ENCODE measurements around the gene SAPCD1. TPM values are rescaled to one million over a fixed set of nuclear protein-coding genes. Genes with fewer than 3 reads are reported as not detected.
"Not testable (repeated sequence)": the region's sequence is repeated elsewhere in the genome, so short reads cannot be mapped to it uniquely, and the experiment has no call there.

Gene SAPCD1
- polyA plus RNA-seq, 1 donor = 2.4 TPM

DNA sequence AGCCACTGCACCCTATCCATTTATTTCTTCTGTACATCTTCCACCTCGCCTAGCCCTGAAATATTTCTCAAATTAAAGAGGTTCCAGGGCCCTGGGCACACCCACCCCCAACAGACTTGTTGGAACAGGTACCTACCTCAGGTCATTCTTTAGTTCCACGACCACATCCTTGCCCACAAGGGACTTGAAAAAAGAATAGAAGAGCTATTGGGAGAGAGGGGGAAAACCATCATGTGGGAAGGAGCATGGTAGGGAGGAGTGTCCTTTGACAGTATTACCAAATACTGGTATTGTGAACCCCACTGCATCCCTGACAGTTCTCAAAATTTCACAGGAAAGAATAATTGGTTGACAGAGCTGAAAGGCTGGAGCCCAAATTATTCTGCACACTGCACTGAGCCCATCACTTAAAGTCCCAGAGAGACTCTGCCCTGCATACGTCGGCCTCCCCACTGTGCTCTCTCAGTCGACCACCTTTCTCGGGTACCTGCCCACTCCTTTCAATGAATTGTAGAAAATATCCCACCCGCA lies 43.5 kb downstream of the SAPCD1 start:
- DNase-seq = no peak

GRCh38 chr6:31806470-31807272 lies 44.2 kb downstream of the SAPCD1 start, which contains the start of gene LSM2:
Gene LSM2 (minus strand): TSS chr6:31806966. CDS start chr6:31806757, 209 bp downstream.
- DNase-seq = peak; percentile 97

DNA sequence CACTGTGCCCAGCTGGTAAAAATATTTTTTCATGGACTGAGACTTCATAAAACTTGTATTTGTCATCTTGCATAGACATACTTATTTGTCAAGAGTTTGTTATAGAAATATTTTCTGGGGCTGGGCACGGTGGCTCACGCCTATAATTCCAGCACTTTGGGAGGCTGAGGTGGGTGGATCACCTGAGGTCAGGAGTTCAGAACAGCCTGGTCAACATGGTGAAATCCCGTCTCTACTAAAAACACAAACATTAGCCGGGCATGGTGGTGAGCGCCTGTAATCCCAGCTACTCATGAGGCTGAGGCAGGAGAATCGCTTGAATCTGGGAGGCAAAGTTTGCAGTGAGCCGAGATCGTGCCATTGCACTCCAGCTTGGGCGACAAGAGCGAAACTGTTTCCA lies 46.1 kb downstream of the SAPCD1 start:
- not testable (repeated sequence) for DNase-seq

- no peak for DNase-seq
These were observed 49.2 kb downstream of the SAPCD1 start for GRCh38 chr6:31811645-31812044.

DNA sequence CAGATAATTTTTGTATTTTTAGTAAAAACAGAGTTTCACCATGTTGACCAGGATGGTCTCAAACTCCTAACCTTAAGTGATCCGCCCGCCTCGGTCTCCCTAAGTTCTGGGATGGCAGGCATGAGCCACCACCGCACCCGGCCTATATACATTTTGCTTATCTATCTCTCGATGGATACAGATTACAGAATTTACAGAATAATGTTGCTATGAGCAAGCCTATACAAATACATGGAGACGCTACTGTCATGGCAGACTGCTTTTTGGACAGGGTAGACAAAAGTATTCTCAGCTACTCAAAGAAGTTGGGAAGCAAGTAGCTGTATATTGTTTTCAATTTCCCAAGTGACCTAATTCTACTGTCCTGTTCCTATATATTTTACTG lies 51.0 kb downstream of the SAPCD1 start:
- no peak for DNase-seq

Other genes with a start within 250 kb of the SAPCD1 start
- gene MCCD1, start 233.7 kb upstream of the SAPCD1 start, polyA plus RNA-seq (ENCODE audit: insufficient read length) = not detected
- gene DDX39B, start 220.7 kb upstream of the SAPCD1 start, polyA plus RNA-seq (ENCODE audit: insufficient read length) = 420 TPM
- gene ATP6V1G2, start 216.0 kb upstream of the SAPCD1 start, polyA plus RNA-seq (ENCODE audit: insufficient read length) = 4.2 TPM
- 18.9 TPM for gene NFKBIL1, start 215.0 kb upstream of the SAPCD1 start, polyA plus RNA-seq (ENCODE audit: insufficient read length)
- gene LTA, start 190.4 kb upstream of the SAPCD1 start, polyA plus RNA-seq (ENCODE audit: insufficient read length) = not detected
- 0.12 TPM for gene TNF, start 187.1 kb upstream of the SAPCD1 start, polyA plus RNA-seq (ENCODE audit: insufficient read length)
- gene LTB, start 180.2 kb upstream of the SAPCD1 start, polyA plus RNA-seq (ENCODE audit: insufficient read length) = 1.5 TPM
- 8.3 TPM for gene LST1, start 176.4 kb upstream of the SAPCD1 start, polyA plus RNA-seq (ENCODE audit: insufficient read length)
- gene NCR3, start 169.7 kb upstream of the SAPCD1 start, polyA plus RNA-seq (ENCODE audit: insufficient read length) = not detected
- 24.6 TPM for gene AIF1, start 147.4 kb upstream of the SAPCD1 start, polyA plus RNA-seq (ENCODE audit: insufficient read length)
- gene PRRC2A, start 141.9 kb upstream of the SAPCD1 start, polyA plus RNA-seq (ENCODE audit: insufficient read length) = 166 TPM
- gene BAG6, start 110.0 kb upstream of the SAPCD1 start, polyA plus RNA-seq (ENCODE audit: insufficient read length) = 252 TPM
- gene APOM, start 106.8 kb upstream of the SAPCD1 start, polyA plus RNA-seq (ENCODE audit: insufficient read length) = 3.3 TPM
- 13.1 TPM for gene C6orf47, start 101.9 kb upstream of the SAPCD1 start, polyA plus RNA-seq (ENCODE audit: insufficient read length)
- gene GPANK1, start 97.7 kb upstream of the SAPCD1 start, polyA plus RNA-seq (ENCODE audit: insufficient read length) = 17.1 TPM
- 127 TPM for gene CSNK2B, start 96.6 kb upstream of the SAPCD1 start, polyA plus RNA-seq (ENCODE audit: insufficient read length)
- gene LY6G5B, start 92.7 kb upstream of the SAPCD1 start, polyA plus RNA-seq (ENCODE audit: insufficient read length) = 11.7 TPM
- gene LY6G5C, start 81.6 kb upstream of the SAPCD1 start, polyA plus RNA-seq (ENCODE audit: insufficient read length) = 6.3 TPM
- 54.6 TPM for gene ABHD16A, start 59.3 kb upstream of the SAPCD1 start, polyA plus RNA-seq (ENCODE audit: insufficient read length)
- gene LY6G6F, start 55.8 kb upstream of the SAPCD1 start, polyA plus RNA-seq (ENCODE audit: insufficient read length) = not detected
- gene LY6G6D, start 47.3 kb upstream of the SAPCD1 start, polyA plus RNA-seq (ENCODE audit: insufficient read length) = not detected
- 0.28 TPM for gene LY6G6C, start 40.9 kb upstream of the SAPCD1 start, polyA plus RNA-seq (ENCODE audit: insufficient read length)
- 0.71 TPM for gene MPIG6B, start 39.3 kb upstream of the SAPCD1 start, polyA plus RNA-seq (ENCODE audit: insufficient read length)
- gene DDAH2, start 33.4 kb upstream of the SAPCD1 start, polyA plus RNA-seq (ENCODE audit: insufficient read length) = 128 TPM
- gene CLIC1, start 26.1 kb upstream of the SAPCD1 start, polyA plus RNA-seq (ENCODE audit: insufficient read length) = 116 TPM
- 14.4 TPM for gene MSH5, start 22.7 kb upstream of the SAPCD1 start, polyA plus RNA-seq (ENCODE audit: insufficient read length)
- gene VWA7, start 14.7 kb downstream of the SAPCD1 start, polyA plus RNA-seq (ENCODE audit: insufficient read length) = 2.5 TPM
- gene VARS1, start 33.1 kb downstream of the SAPCD1 start, polyA plus RNA-seq (ENCODE audit: insufficient read length) = 48.6 TPM
- gene LSM2, start 44.3 kb downstream of the SAPCD1 start, polyA plus RNA-seq (ENCODE audit: insufficient read length) = 51.7 TPM
- gene HSPA1L, start 52.6 kb downstream of the SAPCD1 start, polyA plus RNA-seq (ENCODE audit: insufficient read length) = 3.7 TPM
- gene HSPA1A, start 52.9 kb downstream of the SAPCD1 start, polyA plus RNA-seq (ENCODE audit: insufficient read length) = 84.3 TPM
- gene HSPA1B, start 65.1 kb downstream of the SAPCD1 start, polyA plus RNA-seq (ENCODE audit: insufficient read length) = 61.2 TPM
- 17.7 TPM for gene NEU1, start 100.2 kb downstream of the SAPCD1 start, polyA plus RNA-seq (ENCODE audit: insufficient read length)
- 0.23 TPM for gene SLC44A4, start 116.3 kb downstream of the SAPCD1 start, polyA plus RNA-seq (ENCODE audit: insufficient read length)
- 33.6 TPM for gene EHMT2, start 135.0 kb downstream of the SAPCD1 start, polyA plus RNA-seq (ENCODE audit: insufficient read length)
- 10.9 TPM for gene ZBTB12, start 139.4 kb downstream of the SAPCD1 start, polyA plus RNA-seq (ENCODE audit: insufficient read length)
- 11.1 TPM for gene C2, start 165.1 kb downstream of the SAPCD1 start, polyA plus RNA-seq (ENCODE audit: insufficient read length)
- gene CFB, start 183.4 kb downstream of the SAPCD1 start, polyA plus RNA-seq (ENCODE audit: insufficient read length) = 1.7 TPM
- 69.7 TPM for gene NELFE, start 196.3 kb downstream of the SAPCD1 start, polyA plus RNA-seq (ENCODE audit: insufficient read length)
- 28.5 TPM for gene SKIC2, start 196.5 kb downstream of the SAPCD1 start, polyA plus RNA-seq (ENCODE audit: insufficient read length)
- 16.8 TPM for gene DXO, start 209.5 kb downstream of the SAPCD1 start, polyA plus RNA-seq (ENCODE audit: insufficient read length)
- 55.9 TPM for gene C4A, start 219.4 kb downstream of the SAPCD1 start, polyA plus RNA-seq (ENCODE audit: insufficient read length)

Measured in hindlimb muscle (tissue), 1 donor.